ENCODE data around the gene KRT82.

KRT82 gene

DNA sequence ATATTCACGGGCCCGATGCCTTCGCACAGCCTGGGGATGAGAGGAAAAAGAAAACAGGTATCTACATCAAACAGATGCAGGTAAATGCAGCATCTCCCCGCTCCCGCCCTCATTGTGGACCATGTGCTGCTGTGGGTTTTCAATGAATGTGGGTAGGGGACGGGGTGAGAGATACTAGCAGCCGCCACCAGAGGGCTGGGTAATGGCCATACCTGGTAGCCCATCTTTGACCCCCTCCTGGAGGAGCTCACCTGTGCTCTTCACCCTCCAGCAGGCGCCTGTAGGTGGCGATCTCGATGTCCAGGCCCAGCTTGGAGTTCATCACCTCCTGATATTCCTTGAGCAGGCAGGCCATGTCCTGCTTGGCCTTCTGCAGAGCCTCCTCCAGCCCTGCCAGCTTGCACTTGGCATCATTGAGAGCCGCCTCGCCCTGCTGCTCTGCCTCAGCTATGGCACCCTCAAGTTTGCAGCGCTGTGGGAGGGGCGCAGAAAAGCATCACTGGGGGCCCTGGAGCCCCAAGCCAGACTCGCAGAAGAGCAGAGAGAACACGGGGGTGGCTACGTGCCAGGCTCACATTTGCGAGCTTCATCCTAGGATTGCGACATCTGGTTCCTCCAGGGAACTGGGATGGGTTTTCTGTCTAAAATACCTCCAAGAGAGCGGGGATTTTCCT, 10.2 kb downstream of the KRT82 start:
- no peak overlapping the region for H3K4me3 ChIP-seq (ENCODE audit: low read length)
- peak; percentile 57 for DNase-seq (ENCODE audit: low read depth)
- TF ChIP-seq, protein P1, sequence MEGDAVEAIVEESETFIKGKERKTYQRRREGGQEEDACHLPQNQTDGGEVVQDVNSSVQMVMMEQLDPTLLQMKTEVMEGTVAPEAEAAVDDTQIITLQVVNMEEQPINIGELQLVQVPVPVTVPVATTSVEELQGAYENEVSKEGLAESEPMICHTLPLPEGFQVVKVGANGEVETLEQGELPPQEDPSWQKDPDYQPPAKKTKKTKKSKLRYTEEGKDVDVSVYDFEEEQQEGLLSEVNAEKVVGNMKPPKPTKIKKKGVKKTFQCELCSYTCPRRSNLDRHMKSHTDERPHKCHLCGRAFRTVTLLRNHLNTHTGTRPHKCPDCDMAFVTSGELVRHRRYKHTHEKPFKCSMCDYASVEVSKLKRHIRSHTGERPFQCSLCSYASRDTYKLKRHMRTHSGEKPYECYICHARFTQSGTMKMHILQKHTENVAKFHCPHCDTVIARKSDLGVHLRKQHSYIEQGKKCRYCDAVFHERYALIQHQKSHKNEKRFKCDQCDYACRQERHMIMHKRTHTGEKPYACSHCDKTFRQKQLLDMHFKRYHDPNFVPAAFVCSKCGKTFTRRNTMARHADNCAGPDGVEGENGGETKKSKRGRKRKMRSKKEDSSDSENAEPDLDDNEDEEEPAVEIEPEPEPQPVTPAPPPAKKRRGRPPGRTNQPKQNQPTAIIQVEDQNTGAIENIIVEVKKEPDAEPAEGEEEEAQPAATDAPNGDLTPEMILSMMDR (IDR thresholded peaks at IDR 0.05; ENCODE audit: insufficient read depth, low read depth, low read length, missing control alignments), result peak; percentile 46

DNA sequence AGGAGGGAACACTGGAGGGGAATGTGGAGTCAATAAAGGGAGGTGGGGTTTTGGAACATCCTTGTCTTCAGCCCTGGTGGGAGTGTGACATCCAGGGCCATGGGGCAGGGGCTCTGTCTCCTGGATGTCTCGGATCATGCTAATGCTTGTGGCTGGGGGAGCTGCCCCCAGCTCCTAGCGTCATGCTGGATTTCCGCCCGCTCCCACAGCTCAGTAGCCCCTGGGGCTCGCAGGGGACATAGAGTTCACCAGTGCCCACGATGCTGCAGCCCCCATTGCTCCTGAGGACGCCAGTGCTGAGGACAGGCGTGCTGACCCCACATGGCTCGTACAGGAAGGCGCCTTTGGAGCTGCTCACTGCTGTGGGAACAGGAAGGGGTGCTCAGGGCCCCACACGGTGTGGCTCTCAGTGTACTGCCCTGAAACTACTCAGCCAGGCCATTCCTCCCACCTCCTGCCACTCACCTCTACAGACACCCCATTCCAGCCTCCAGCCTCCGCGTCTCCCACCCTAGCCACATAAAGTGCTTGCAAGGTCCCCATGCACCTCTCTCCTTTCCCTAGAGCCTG, 11.2 kb downstream of the KRT82 start:
- no peak for DNase-seq (ENCODE audit: low read depth)
- no peak overlapping the region for H3K4me3 ChIP-seq (ENCODE audit: low read length)
- TF ChIP-seq, protein P1 (IDR thresholded peaks at IDR 0.05; ENCODE audit: insufficient read depth, low read depth, low read length, missing control alignments), result no peak

DNA sequence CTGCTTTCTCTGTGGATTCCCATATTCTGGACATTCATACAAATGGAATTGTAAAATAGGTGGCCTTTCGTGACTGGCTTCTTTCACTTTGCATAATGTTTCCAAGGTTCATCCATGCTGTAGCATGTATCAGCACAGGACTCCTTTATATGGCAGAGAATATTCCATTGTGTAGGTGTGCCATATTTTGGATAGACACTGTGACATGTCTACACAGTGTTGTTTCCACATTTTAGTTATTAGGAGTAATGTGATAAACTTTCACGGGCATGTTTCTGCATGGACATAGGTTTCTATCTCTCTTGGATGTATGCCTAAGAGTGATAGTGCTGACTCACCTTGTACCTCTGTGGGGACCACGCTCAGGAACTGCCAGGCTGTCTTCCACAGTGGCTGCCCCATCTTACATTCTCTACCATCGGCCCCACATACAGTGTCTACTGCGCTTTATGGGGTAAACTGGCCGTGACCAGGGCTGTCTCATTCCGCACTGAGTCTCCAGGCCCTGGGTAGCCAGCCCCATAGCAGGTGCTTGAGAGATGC, 13.6 kb downstream of the KRT82 start:
- TF ChIP-seq, protein P1 (IDR thresholded peaks at IDR 0.05; ENCODE audit: insufficient read depth, low read depth, low read length, missing control alignments), result no peak
- peak; percentile 84 for DNase-seq (ENCODE audit: low read depth)

DNA sequence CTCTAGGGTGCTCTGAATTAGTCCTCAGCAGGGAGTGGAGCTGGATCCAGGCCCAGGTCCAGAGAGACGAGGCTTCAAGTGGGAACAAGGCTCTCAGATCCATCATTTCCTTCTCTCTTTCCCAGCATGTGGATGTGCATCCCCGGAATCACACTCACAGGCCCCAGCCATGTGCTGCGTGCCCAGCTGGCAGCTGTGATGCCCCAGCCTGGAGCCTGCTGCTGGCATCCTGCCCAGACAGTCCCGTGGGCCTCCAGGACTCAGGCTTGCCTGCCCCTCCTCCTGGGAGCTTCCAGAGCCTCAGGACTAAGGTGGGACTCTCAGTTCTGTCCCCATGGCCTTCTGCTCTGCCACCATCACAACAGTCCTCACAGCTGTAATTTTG, 14.5 kb downstream of the KRT82 start:
- DNase-seq (ENCODE audit: low read depth), result peak; percentile 53
- TF ChIP-seq, protein P1 (IDR thresholded peaks at IDR 0.05; ENCODE audit: insufficient read depth, low read depth, low read length, missing control alignments), result no peak
- H3K4me3 ChIP-seq (ENCODE audit: low read length), result no peak overlapping the region

More for the DNA sequence above, 13.6 kb downstream of the KRT82 start:
- H3K4me3 ChIP-seq (ENCODE audit: low read length), result no peak overlapping the region

DNA sequence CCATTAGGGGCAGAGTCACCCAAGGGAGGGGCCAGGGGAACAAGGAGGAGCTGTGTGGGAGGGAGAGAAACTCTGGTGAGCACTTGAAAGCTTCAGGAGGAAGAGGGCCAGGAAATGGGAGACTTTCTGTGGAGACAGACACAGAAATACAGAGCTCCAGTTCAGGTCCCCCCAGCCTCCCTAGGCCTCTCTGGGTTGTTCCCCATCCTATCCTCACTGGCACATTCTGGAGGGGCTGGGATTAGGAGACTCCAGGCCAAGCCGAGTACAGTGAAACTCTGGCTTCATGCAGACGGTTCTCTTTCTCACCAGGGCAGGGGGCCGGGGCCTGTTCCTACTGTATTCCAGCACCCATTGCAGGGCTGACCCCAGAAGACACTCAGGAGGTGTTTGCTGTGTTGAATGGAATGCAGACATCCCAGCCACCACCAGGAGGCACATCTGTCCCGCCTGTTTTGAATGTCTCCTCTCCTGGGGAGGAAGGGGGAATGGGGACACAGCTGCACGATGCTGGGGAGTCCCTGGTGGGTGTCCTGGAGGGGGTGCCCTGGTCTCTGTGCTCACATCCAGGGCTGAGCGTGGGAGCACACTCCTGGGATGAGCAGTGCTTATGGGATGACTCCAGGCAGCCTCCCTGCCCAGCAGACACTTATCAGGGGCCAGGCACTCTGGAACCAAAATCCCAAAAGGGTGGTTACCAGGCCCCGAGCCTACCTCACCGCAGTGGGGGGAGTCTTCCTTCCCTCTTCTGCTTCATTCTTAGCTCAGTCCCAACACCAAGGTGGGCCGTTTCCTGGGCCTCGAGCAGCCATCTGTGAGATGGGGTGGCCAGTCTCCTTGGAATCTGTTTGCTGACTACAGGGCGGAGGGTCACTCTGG, 15.2 kb downstream of the KRT82 start:
- no peak overlapping the region for H3K4me3 ChIP-seq (ENCODE audit: low read length)
- peak; percentile 68 for DNase-seq (ENCODE audit: low read depth)
- TF ChIP-seq, protein P1 (IDR thresholded peaks at IDR 0.05; ENCODE audit: insufficient read depth, low read depth, low read length, missing control alignments), result peak; percentile 78

DNA sequence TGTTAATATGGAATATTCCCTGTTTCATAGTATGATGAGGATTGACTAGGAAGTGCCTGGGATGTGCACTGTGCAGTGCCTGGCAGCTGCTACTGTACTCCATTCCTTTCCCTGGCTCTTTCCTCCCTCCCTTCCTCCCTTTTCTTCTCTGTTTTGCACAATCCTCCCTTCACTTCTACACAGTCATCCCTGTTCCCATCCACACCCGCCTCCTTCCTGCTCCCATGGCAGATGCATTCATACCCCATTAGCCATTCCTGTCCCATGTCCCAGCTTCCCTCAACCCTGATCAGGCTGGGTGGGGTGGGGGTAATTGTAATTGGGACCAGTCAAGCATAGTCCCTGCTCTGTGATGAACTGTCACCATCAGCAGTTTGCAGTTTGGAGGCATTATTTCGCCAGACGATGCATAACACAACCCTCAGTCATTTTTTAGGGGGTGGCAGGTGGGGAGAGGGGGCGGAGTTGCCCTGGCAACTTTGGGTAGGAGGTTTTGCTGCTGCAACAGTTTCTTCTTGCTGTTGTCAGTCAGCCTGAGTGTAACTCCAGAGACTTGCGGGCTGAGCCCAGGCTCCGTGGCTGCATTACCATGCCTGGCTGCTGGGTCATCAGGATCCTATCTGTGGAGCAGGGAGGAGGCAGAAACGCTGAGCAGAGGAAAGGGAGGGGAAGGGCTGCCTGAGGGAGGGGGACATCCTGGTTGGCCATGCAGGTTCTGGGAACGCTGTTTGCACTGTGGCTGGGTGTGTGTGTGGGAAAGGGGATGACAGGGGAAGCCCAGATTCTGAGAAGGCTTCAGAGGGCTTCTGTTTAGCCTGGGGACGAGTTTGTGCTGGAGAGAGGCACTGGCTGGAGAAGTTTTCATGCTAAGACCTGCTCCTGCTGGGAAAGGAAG, 16.6 kb downstream of the KRT82 start:
- no peak overlapping the region for H3K4me3 ChIP-seq (ENCODE audit: low read length)
- DNase-seq (ENCODE audit: low read depth), result peak; percentile 90
- TF ChIP-seq, protein P1 (IDR thresholded peaks at IDR 0.05; ENCODE audit: insufficient read depth, low read depth, low read length, missing control alignments), result no peak
